HCT116 (cell line): Measurements from ENCODE around the gene GTF2H3. TPM values are rescaled to one million over a fixed set of nuclear protein-coding genes. Genes with fewer than 3 reads are reported as not detected.

Experiments used
- ATAC-seq: fragments of 200-7000 bp; cut with Tn5 transposase; 2 replicates; pipeline ENCODE4 v1.9.1; 2020; ENCODE audit warnings: mild to moderate bottlenecking, moderate library complexity
- Bru-seq: library from RNA; stranded (reverse); fragments of 400-500 nt; gene quantifications from one replicate; lab custom pipeline; 2021; lab: Mats Ljungman, UMichigan
- BruChase-seq, 2 experiments: library from RNA; stranded (reverse); fragments of 400-500 nt; gene quantifications; one replicate each; lab custom pipeline; 2021; lab: Mats Ljungman, UMichigan
- BruUV-seq: library from RNA; stranded (reverse); fragments of 400-500 nt; replicated peaks from 2 replicates; lab custom pipeline; 2021; lab: Mats Ljungman, UMichigan
- CTCF ChIA-PET: fragments of 300-600 bp; sonication (Branson Sonifier 250); formaldehyde crosslinking; loops from one replicate; lab custom pipeline; 2021; ENCODE audit warnings: antibody characterized with exemption; lab: Charles Lee
- POLR2A ChIA-PET: fragments of 300-600, 350-600 bp; sonication (Branson Sonifier 250); formaldehyde crosslinking; loops from one replicate; lab custom pipeline; 2021; ENCODE audit warnings: antibody characterized with exemption; lab: Charles Lee
- RAD21 ChIA-PET, 2 experiments: fragments of 300-600 bp; sonication (Branson Sonifier 250); formaldehyde crosslinking; loops; one replicate each; lab custom pipeline; 2023; ENCODE audit warnings: low total read pairs in 2 of 2; ENCODE audit not compliant: uncharacterized antibody in 2 of 2, unreplicated experiment in 2 of 2, low non-redundant PET in 1 of 2; lab: Charles Lee
- DNase-seq: peaks from one replicate; pipeline ENCODE4 v3.0.0-alpha.2; 2010; ENCODE audit warnings: low read depth, low spot score
- H2AFZ ChIP-seq: fragments of 200-600 bp; shearing (Covaris generic), sonication (generic); 2 replicates; pipeline ENCODE4 v1.6.1; 2017; ENCODE audit warnings: low read depth, mixed run types, mixed read lengths, antibody characterized with exemption, low read length; ENCODE audit not compliant: poor library complexity, severe bottlenecking
- H3K27ac ChIP-seq: 2 replicates; pipeline ENCODE4 v1.5.1; 2012; ENCODE audit warnings: low read depth, low read length
- H3K27me3 ChIP-seq: fragments of 200-600 bp; sonication (generic); 2 replicates; pipeline ENCODE4 v1.6.1; 2016; ENCODE audit warnings: mixed run types, low read length, mixed read lengths; ENCODE audit not compliant: insufficient read depth
- H3K36me3 ChIP-seq, 2 experiments: fragments of 200-500 bp in 1 of 2; fragments of 200-600 bp in 1 of 2; sonication (Bioruptor generic) in 1 of 2; sonication (generic) in 1 of 2; 2 replicates each; pipeline versions ENCODE4 v1.5.1 to v1.6.1; 2014 to 2016; ENCODE audit warnings: low read length in 2 of 2, inconsistent platforms in 1 of 2, mixed read lengths in 1 of 2, mixed run types in 1 of 2; ENCODE audit not compliant: insufficient read depth in 2 of 2, control insufficient read depth in 1 of 2
- H3K4me1 ChIP-seq, 2 experiments: fragments of 200-600 bp in 1 of 2; sonication (generic) in 1 of 2; 2 replicates each; pipeline versions ENCODE4 v1.5.1 to v1.6.1; 2012 to 2017; ENCODE audit warnings: low read length in 2 of 2, inconsistent platforms in 1 of 2, mild to moderate bottlenecking in 1 of 2, mixed read lengths in 1 of 2, mixed run types in 1 of 2, moderate library complexity in 1 of 2; ENCODE audit not compliant: insufficient read depth in 2 of 2, control insufficient read depth in 1 of 2
- H3K4me2 ChIP-seq: fragments of 200-600 bp; sonication (generic); 2 replicates; pipeline ENCODE4 v1.6.1; 2017; ENCODE audit warnings: mixed run types, low read length, mixed read lengths
- H3K4me3 ChIP-seq, 2 experiments: fragments of 200-600 bp in 1 of 2; sonication (generic) in 1 of 2; replicated peaks in 1 of 2; 2 replicates each; pipeline ENCODE4 v1.5.1; 2011 to 2016; ENCODE audit warnings: low read length in 2 of 2, control low read depth in 1 of 2, low read depth in 1 of 2, mild to moderate bottlenecking in 1 of 2, mixed read lengths in 1 of 2, mixed run types in 1 of 2
- H3K79me2 ChIP-seq: fragments of 200-600 bp; sonication (generic); 2 replicates; pipeline ENCODE4 v1.6.1; 2017; ENCODE audit warnings: mild to moderate bottlenecking, mixed run types, low read length, moderate library complexity, mixed read lengths; ENCODE audit not compliant: insufficient read depth
- H3K9ac ChIP-seq: fragments of 200-600 bp; sonication (generic); 2 replicates; pipeline ENCODE4 v1.6.1; 2016; ENCODE audit warnings: low read length, mixed read lengths
- H3K9me2 ChIP-seq: fragments of 200-600 bp; sonication (generic), shearing (Covaris generic); 2 replicates; pipeline ENCODE4 v1.6.1; 2017; ENCODE audit warnings: mixed run types, mild to moderate bottlenecking, moderate library complexity; ENCODE audit not compliant: insufficient read depth
- H3K9me3 ChIP-seq, 2 experiments: fragments of 200-500 bp in 1 of 2; fragments of 200-600 bp in 1 of 2; sonication (Bioruptor generic) in 1 of 2; sonication (generic) in 1 of 2; 2 replicates each; pipeline ENCODE4 v1.6.1; 2014 to 2017; ENCODE audit warnings: low read length in 2 of 2, mixed read lengths in 2 of 2, inconsistent platforms in 1 of 2, low read depth in 1 of 2, mild to moderate bottlenecking in 1 of 2, mixed run types in 1 of 2, moderate library complexity in 1 of 2; ENCODE audit not compliant: control insufficient read depth in 1 of 2, insufficient read depth in 1 of 2
- H4K20me1 ChIP-seq: fragments of 200-600 bp; sonication (generic), shearing (Covaris generic); 2 replicates; pipeline ENCODE4 v1.6.1; 2017; ENCODE audit warnings: mixed run types, mild to moderate bottlenecking, moderate library complexity; ENCODE audit not compliant: insufficient read depth
- CBX3 ChIP-seq: IDR thresholded peaks from 2 replicates; pipeline ENCODE4 v1.6.1; 2012; ENCODE audit warnings: low read depth
- CTCF ChIP-seq, 3 experiments: fragments of 200-600 bp in 1 of 3; sonication (generic) in 1 of 3; IDR thresholded peaks in 2 of 3; conservative IDR thresholded peaks in 1 of 3; 2 replicates each; pipeline ENCODE4 v1.5.1; 2012 to 2017; ENCODE audit warnings: low read depth in 2 of 3, low read length in 2 of 3, antibody characterized with exemption in 1 of 3, borderline replicate concordance in 1 of 3, control low read depth in 1 of 3, mild to moderate bottlenecking in 1 of 3, mixed read lengths in 1 of 3, mixed run types in 1 of 3, moderate library complexity in 1 of 3; ENCODE audit not compliant: insufficient read depth in 1 of 3
- EGR1 ChIP-seq: IDR thresholded peaks from 2 replicates; pipeline ENCODE4 v1.6.1; 2012; ENCODE audit warnings: low read depth
- EZH2 ChIP-seq: fragments of 200-600 bp; sonication (generic); IDR thresholded peaks from 2 replicates; pipeline ENCODE4 v1.6.1; 2017; ENCODE audit warnings: antibody characterized with exemption, mixed run types
- EZH2phosphoT487 ChIP-seq: fragments of 200-600 bp; IDR thresholded peaks from 2 replicates; pipeline ENCODE4 v1.6.1; 2018; ENCODE audit warnings: antibody characterized with exemption, borderline replicate concordance
- FOSL1 ChIP-seq: IDR thresholded peaks from 2 replicates; pipeline ENCODE4 v1.6.1; 2012; ENCODE audit warnings: low read depth
- JUND ChIP-seq: IDR thresholded peaks from 2 replicates; pipeline ENCODE4 v1.6.1; 2012
- MAX ChIP-seq: IDR thresholded peaks from 2 replicates; pipeline ENCODE4 v1.6.1; 2012
- POLR2A ChIP-seq: IDR thresholded peaks from 2 replicates; pipeline ENCODE4 v1.7.0; 2011; ENCODE audit warnings: borderline replicate concordance; ENCODE audit not compliant: insufficient read depth, insufficient read length; ENCODE audit errors: extremely low read depth
- POLR2AphosphoS5 ChIP-seq: IDR thresholded peaks from 2 replicates; pipeline ENCODE4 v1.6.1; 2011; ENCODE audit warnings: mild to moderate bottlenecking, low read depth, low read length, moderate library complexity
- RAD21 ChIP-seq: IDR thresholded peaks from 2 replicates; pipeline ENCODE4 v1.6.1; 2012; ENCODE audit warnings: low read depth, mild to moderate bottlenecking
- REST ChIP-seq: IDR thresholded peaks from 2 replicates; pipeline ENCODE4 v1.6.1; 2012; ENCODE audit warnings: low read depth
- SIN3A ChIP-seq: IDR thresholded peaks from 2 replicates; pipeline ENCODE4 v1.6.1; 2012; ENCODE audit warnings: low read depth
- SP1 ChIP-seq: IDR thresholded peaks from 2 replicates; pipeline ENCODE4 v1.6.1; 2012; ENCODE audit warnings: low read depth
- ZBTB33 ChIP-seq: IDR thresholded peaks from 2 replicates; pipeline ENCODE4 v1.6.1; 2011; ENCODE audit warnings: mild to moderate bottlenecking, low read length, moderate library complexity; ENCODE audit not compliant: insufficient replicate concordance; ENCODE audit errors: extremely low read depth
- ZFX ChIP-seq: fragments of 450-650 bp; IDR thresholded peaks from 2 replicates; pipeline ENCODE4 v1.6.1; 2017
- ZNF274 ChIP-seq: fragments of 200-500 bp; sonication (Bioruptor generic); IDR thresholded peaks from 2 replicates; pipeline ENCODE4 v1.6.1; 2014; ENCODE audit warnings: mild to moderate bottlenecking, low read depth, low read length, inconsistent platforms
- intact Hi-C: fragments of 100-400 bp; cut with micrococcal nuclease; formaldehyde crosslinking; loops from 2 replicates; pipeline ENCODE4 v1.10.0; 2022
- long read RNA-seq: library from polyadenylated mRNA; unstranded; transcript quantifications from one replicate; pipeline ENCODE4 v2.0.0, GENCODE V29; 2021; ENCODE audit not compliant: unreplicated experiment
- polyA plus RNA-seq: library from polyadenylated mRNA; unstranded; fragments of >200 nt; gene quantifications from 2 replicates; pipeline ENCODE4 v1.2.1, GENCODE V29; 2012; ENCODE audit warnings: missing spikeins
- total RNA-seq: library from RNA; stranded (reverse); gene quantifications from one replicate; pipeline ENCODE4 v1.2.1, GENCODE V29; 2021; ENCODE audit not compliant: unreplicated experiment

GTF2H3 gene
- total RNA-seq (94.0 TPM), Bru-seq, nascent RNA (percentile 93 among the genes with signal in this experiment), BruChase-seq, experiment 1, labeled RNA remaining after a 6-hour chase (percentile 97 among the genes with signal in this experiment), BruChase-seq, experiment 2, labeled RNA remaining after a 2-hour chase (percentile 94 among the genes with signal in this experiment)
- 33.9 and 40.5 TPM in 2 replicates for polyA plus RNA-seq
- long read RNA-seq, transcript GTF2H3-212 (13 exons, 3,329 nt): major isoform, 11 of 32 reads
- long read RNA-seq, partial matches to known transcripts: 6 of 32 reads
- long read RNA-seq, other reads (novel, unspliced or antisense): 14 of 32 reads

GRCh38 chr12:123633379-123634141 lies at the start of gene GTF2H3, which contains the start of gene EIF2B1:
Gene GTF2H3, plus strand, starts transcription at chr12:123633829. Its CDS starts 31 bp downstream, at chr12:123633860.
Gene EIF2B1, minus strand, starts transcription at chr12:123633686. Its CDS starts 129 bp downstream, at chr12:123633557.
- no TSS peak for BruUV-seq
- ChIA-PET RAD21 (interaction anchor here in 1 of 2 experiments (0.7 kb wide), 1 partner anchor 422 kb away, joined by 3 read pairs; no protein-coding TSS in a partner anchor), POLR2A (interaction anchor here (1.1 kb wide), 1 partner anchor 43 kb away, joined by 3 read pairs; no protein-coding TSS in a partner anchor), CTCF (no interaction called here)
- Histone ChIP-seq H3K27ac (peak within 1 kb of the TSS; percentile 65), H3K79me2 (peaks cover 73% of the 10 kb centered on the region), H3K9ac (peak within 1 kb of the TSS; percentile 88), H3K4me1 (peaks cover 9 to 12% of the 10 kb centered on the region in 2 experiments), H3K4me2 (peak within 1 kb of the TSS; percentile 98), H3K36me3 (peaks cover 21 to 24% of the 10 kb centered on the region in 2 experiments), H3K9me3 (no peaks in the 10 kb centered on the region), H3K4me3 (peak within 1 kb of the TSS; percentile 72 to 73), H4K20me1 (no peaks in the 10 kb centered on the region), H3K27me3 (no peaks in the 10 kb centered on the region), H2AFZ (no peak within 1 kb of the TSS), H3K9me2 (no peaks in the 10 kb centered on the region)
- peak; percentile 94 for DNase-seq
- intact Hi-C loops: loop anchor here (5.0 kb wide), 1 partner anchor 339 kb away; the partner anchor contains the start of genes CCDC92 and ZNF664
- ATAC-seq: peak; percentile 97
- TF ChIP-seq SP1 (peak; percentile 93), SIN3A (peak; percentile 96), ZBTB33 (peak; percentile 42), FOSL1 (no peak), CBX3 (peak; percentile 91), REST (no peak), POLR2AphosphoS5 (peak; percentile 98), POLR2A (peak; percentile 94), MAX (peak; percentile 99), EZH2 (no peak), EGR1 (peak; percentile 62; the same call in 1 of the 2 replicates), JUND (no peak; the same call in 1 of the 2 replicates), EZH2phosphoT487 (no peak), CTCF (IDR thresholded peaks at IDR 0.05 in 2 of 3, conservative IDR thresholded peaks at IDR 0.05 in 1 of 3; ENCODE audit: borderline replicate concordance in 1 of 3, insufficient read depth in 1 of 3, low read depth in 2 of 3, low read length in 2 of 3) (no peak), ZNF274 (no peak), RAD21 (no peak), ZFX (no peak; the same call in 1 of the 2 replicates)
